Breast epithelium (tissue), 3 donors: ENCODE measurements around the gene ALX4.

ENCODE experiments used
- CTCF ChIP-seq, 3 donors: fragments of 450-650 bp; IDR thresholded peaks; one replicate each; pipeline ENCODE4 v1.5.1; 2016 to 2017; ENCODE audit warnings: antibody characterized with exemption in 3 of 3, mild to moderate bottlenecking in 3 of 3, moderate library complexity in 3 of 3
- POLR2A ChIP-seq: fragments of 450-650 bp; IDR thresholded peaks from one replicate; pipeline ENCODE4 v1.6.1; 2016; ENCODE audit warnings: antibody characterized with exemption, mild to moderate bottlenecking, moderate library complexity

GRCh38 chr11:44268614-44269080 lies 41.3 kb downstream of the ALX4 start:
- no peak for TF ChIP-seq CTCF (IDR thresholded peaks at IDR 0.05)
- TF ChIP-seq POLR2A, result no peak
